ENCODE results near the gene MTA2.
"Not testable (repeated sequence)": the region's sequence is repeated elsewhere in the genome, so short reads cannot be mapped to it uniquely, and the experiment has no call there.

MTA2 gene

GRCh38 chr11:62567018-62567633 is 34.5 kb downstream of the MTA2 start:
- no peak for DNase-seq (ENCODE audit: low read depth in 3 of 3, low spot score in 1 of 3)

DNA sequence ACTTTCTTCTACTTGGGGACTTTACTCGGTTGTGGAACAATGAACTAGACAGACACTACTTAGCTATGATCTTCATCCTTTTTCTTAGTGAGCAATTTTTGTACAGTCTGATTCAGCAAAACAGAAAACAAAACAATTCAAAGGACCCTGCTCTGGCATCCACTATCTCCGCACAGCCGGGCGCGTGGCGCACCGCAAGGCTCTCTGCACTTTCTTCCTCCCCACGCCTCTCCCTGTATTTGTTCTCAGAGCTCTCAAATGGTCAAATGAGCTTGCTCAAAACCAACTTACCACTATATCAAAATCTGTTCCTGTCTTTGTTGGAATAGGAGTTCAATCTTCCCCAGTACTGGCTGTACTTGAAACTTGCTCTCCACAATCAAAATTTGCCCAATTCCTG is 35.4 kb downstream of the MTA2 start:
- no peak for DNase-seq (ENCODE audit: low read depth in 3 of 3, low spot score in 1 of 3)

GRCh38 chr11:62565100-62565802 is 36.4 kb downstream of the MTA2 start:
- no peak for DNase-seq (ENCODE audit: low read depth in 3 of 3, low spot score in 1 of 3)

DNA sequence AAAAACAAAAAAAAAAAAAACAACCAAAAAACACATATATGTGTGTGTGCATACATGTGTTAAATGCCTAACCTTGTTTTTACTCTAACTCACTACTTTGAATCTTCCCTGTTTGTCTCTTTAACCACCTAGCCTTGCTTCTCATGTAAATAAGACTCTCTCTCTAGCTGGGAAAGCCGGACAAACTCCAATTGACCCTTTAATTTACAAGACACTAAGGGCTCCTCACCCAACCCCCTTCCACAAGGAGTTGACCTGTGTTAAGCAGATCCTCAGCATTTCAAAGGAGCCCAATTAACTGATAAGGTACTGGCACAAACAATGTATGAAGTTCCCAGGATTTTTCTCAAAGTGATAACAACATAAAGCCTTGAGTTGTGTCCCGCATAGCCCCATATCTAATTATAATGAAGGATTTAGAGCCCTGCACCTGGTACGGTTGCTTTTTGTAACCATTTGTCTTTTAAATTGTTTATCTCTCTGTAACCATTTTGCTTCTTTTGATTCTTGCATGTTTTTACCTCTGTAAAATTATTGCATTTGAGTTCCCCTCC is 39.9 kb downstream of the MTA2 start:
- DNase-seq (ENCODE audit: low read depth in 3 of 3, low spot score in 1 of 3), result not testable (repeated sequence)

DNA sequence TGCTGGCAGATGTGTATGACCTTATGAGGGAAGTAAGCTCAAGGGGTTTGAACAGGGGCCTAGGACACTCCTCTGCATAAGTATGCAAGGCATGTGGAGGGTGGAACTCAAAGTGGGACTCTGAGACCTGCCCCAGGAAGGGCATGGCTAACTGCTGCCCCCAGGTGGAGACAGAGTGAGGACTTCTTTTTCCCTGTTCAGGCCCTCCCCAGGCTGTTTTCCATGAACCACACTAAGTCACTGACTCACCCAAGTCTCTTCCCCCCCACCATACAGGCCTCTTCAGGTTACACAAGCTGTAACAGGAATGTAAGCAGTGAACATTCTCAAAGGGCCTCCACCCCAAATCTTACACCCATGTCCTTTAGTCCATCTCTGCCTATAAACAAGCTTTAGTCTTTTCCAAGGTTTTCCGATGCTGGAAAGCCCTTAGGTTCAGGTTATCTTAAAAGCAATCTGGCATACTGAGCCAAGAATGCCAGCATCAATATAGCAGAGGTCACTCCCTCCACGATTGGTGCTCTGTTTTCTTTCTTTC is 41.0 kb downstream of the MTA2 start:
- DNase-seq (ENCODE audit: low read depth in 3 of 3, low spot score in 1 of 3), result peak; percentile 52 to 72 (median 65)

GRCh38 chr11:62559626-62560025 is 42.0 kb downstream of the MTA2 start:
- not testable (repeated sequence) for DNase-seq (ENCODE audit: low read depth in 3 of 3, low spot score in 1 of 3)

DNA sequence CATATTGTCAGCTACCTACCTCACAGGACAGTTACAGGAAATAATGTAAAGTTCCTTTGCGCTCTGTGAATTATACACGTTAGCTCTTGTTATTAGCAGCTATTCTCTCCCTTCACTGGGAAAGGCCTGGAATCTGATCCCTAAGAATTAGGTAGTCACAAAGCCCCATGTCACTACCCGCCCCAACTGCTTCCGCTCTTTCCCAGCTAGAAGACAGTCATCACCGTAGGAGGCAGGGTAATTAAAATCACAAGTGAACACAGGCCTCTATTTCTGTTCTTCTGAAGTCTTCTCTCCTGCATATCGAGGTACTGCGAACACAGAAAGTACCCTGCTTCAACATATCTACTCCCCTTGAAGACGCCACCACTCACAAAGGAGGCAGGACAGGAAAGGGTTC is 42.5 kb downstream of the MTA2 start:
- DNase-seq (ENCODE audit: low read depth in 3 of 3, low spot score in 1 of 3), result no peak

GRCh38 chr11:62558669-62559068 is 43.0 kb downstream of the MTA2 start:
- no peak for DNase-seq (ENCODE audit: low read depth in 3 of 3, low spot score in 1 of 3)

GRCh38 chr11:62556875-62557631 is 44.6 kb downstream of the MTA2 start:
- DNase-seq (ENCODE audit: low read depth in 3 of 3, low spot score in 1 of 3), result no peak

DNA sequence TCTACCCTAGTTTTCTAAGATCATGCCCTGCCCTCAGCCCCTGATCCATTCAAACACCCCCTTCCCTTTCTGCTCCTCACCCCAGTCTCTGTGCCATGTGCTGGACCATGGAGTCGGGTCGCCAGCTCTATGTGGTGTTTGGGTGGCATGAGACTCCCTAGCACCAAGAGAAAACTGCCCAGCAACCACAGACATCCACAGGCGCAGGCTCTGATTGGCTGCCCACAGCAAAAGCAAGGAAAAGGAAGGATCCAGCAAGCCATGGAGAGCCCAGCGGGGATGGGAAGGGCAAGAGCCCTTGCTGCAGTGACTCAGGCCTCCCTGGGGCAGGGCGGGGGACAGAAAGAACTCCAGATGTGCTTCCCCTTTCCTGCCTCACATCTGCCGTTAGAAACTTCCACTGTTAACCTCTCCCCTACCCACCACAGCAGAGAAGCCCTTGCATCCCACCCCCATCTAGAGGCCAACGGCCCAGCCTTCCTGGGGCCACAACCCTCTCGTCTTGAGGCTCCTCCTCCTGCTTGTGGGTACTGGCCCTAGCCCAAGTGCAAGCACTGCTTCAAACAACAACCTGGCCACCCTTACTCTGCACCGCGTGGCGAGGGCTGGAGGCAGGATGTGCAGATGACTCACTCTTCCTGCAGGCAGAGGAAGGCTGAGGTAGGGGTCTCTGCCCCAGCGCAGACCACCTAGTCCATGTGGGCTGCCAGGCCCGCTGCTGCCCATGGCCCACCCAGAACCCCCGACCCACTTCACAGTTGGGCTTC is 45.4 kb downstream of the MTA2 start:
- peak; percentile 42 to 67 (median 64) for DNase-seq (ENCODE audit: low read depth in 3 of 3, low spot score in 1 of 3)

DNA sequence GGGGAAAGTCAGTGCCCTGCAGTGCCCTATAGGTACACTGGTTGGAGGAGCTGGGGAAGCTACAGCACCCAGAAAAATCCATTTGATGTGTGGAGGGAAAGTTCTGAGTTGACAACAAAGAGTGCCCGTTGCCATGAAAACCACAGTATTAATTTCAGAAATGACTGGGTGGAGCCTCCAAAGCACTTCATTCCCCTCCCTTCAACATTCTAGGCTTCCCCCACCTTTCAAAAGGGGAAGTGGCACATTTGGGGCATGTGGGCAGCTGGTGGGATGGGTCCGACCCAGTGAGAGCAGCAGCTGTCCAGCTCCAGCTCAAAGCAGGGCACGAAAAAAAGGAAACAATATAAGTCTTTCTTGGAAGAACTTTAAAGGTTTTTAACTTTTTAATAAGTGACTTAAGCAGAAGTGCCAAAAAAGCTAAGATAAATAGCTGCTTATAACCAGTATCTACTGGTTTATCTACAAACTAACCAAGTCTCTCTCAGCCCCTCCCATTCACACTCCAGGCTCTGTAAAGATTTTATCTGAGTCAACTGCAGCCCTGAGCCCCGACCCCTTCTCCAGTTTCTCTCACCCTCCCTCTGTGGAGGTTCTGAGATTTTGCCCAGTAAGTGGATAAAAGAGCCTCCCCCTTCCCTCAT is 46.1 kb downstream of the MTA2 start:
- peak in 1 of 3 donors; percentile 39 for DNase-seq (ENCODE audit: low read depth in 3 of 3, low spot score in 1 of 3)

GRCh38 chr11:62554387-62555167 is 47.1 kb downstream of the MTA2 start:
- DNase-seq (ENCODE audit: low read depth in 3 of 3, low spot score in 1 of 3), result no peak

DNA sequence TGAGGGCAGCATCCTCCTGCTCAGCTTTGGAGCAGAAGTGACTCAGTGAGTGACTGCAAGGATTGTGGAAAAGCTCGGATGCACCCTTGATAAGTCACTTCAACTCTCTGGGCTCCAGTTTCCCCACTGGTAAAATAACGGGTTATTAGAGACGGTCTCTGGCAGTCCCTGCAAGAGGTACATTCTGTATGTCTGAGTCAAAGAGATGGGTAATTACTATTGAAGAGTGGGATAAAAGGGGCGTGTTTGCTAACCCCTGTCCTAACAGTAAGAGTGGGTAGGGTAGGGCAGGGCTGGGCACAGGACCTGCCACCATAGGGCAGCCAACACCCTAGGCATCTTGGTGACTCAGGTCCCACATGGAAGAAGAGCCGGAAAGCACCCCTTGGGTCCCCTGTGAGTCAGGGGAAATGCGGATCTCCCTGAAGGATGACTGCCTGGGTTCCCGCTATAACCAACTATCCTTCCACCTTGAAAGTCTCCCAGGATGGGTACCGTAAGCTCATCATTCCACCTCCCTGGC is 47.8 kb downstream of the MTA2 start:
- DNase-seq (ENCODE audit: low read depth in 3 of 3, low spot score in 1 of 3), result no peak

DNA sequence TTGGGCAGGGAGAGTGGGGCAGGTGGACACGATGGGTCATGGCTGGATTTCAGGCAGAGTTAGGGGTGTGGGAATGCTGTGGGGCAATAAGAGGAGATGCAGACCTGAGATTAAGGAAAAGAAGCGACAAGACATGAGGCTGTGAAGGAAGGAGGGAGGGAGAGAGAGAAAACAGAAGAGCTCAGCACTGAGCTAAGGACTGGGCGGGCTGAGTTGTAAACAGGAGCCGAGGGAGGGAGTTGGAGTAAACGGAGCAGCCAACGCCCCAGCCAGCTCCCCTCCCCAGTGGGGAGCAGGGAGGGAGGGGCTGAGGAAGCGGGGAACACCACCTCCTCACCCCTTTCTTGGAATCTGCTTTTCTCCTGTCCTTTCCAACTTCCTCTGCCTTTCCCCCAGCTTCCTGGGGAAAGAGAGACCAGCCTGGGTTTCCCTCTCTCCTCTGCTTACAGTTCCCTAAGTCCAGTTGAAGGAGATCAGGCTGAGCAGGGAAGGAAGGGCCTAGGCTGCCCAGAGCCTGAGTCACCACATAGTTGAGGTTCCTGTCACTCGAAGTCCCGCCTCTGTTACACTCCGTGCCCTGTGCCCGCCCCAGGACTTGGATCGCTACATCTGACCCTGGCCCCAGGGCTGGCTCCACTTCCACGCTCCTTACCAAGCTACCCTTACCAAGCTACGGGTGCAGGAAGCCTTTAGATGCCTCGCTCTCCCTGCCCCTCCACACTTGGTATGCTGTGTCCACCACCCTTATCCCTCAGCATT is 48.4 kb downstream of the MTA2 start:
- DNase-seq (ENCODE audit: low read depth in 3 of 3, low spot score in 1 of 3), result no peak

DNA sequence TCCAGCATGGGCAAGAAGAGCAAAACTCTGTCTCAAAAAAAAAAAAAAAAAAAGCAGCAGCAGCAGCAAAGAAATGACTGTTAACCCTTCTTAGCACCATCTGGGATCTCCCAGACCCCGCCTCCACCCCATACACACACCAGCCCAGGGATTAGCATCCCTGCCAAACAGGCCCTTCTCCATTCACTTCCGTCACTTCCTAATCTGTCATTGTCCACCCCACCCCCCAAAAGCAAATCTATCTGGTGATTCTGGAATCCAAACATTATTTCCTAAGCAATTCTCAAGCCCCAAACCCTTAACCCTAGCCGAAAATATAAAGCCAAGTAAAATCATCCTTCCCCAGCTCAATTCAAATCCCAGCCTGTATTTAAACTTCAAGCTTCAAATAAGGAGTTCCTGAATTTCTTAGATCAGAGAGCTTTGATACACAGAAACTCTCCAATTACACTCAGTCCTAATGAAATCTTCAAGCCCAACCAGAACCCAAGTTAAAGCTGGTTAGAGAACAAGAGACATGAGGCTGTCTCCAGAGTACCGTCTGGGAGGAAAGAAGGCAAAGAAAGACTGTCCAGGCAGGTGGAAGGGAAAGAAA is 49.1 kb downstream of the MTA2 start:
- DNase-seq (ENCODE audit: low read depth in 3 of 3, low spot score in 1 of 3), result no peak

- not testable (repeated sequence) for DNase-seq (ENCODE audit: low read depth in 3 of 3, low spot score in 1 of 3)
Observed at GRCh38 chr11:62550478-62550877, 51.2 kb downstream of the MTA2 start.

DNA sequence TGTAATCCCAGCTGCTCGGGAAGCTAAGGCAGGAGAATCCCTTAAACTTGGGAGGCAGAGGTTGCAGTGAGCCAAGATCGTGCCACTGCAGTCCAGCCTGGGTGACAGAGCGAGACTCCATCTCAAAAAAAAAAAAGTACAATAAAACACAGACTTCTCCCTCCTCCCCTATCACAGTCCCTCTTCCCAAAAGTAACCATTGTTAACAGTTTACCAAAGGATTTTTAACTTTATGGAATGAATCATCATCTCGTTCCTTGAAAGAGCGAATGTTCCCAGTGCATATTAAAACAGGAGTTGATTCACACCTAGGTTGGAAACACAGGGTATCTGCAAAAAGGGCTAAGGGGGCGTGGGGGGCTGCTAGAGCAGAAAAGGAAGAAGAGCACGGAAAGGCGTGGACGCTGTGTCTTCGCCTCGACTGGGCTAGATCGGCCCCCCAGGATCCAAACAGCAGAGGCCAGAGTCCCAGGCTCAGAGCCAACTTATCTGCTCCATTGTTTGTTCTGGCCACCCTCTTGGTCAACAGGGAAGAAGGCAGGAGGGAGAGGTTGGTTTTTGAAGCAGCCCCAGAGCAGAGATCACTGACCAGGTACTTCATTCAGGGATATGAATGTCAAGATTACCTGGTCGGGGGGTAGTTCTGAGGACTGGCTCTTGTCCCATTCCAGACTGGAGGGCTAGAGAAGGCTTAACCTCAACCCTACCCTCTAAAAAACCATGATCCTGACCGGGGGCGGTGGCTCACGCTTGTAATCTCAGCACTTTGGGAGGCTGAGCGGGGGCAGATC is 52.9 kb downstream of the MTA2 start:
- DNase-seq (ENCODE audit: low read depth in 3 of 3, low spot score in 1 of 3), result no peak

Data from stimulated activated CD4-positive, alpha-beta T cell treated with anti-CD3 and anti-CD28 coated beads, TNF-alpha, amount 100 ng/mL, for 1 hour (primary cell).